Heart left ventricle (tissue), 13 donors: ENCODE measurements around the gene ATXN7L1.

ENCODE experiments used
- POLR2A ChIP-seq, 2 donors: fragments of 450-650 bp; IDR thresholded peaks; one replicate each; pipeline ENCODE4 v1.6.1; 2017; ENCODE audit warnings: antibody characterized with exemption in 2 of 2, mild to moderate bottlenecking in 2 of 2, moderate library complexity in 2 of 2
- TF ChIP-seq, protein P1 (sequence below), 12 donors: fragments of 200-600 bp; sonication (generic) in 4 of 12; IDR thresholded peaks; one replicate each; pipeline versions ENCODE4 v1.5.0 to v1.8.0; 2018 to 2022; ENCODE audit warnings: antibody characterized with exemption in 12 of 12, mild to moderate bottlenecking in 5 of 12
- donor health status: ischemic (EF 13 %, LVEDD 7.1; RV severe dilation, severe dysfunction).
- donor health status: DM: no; HTN: yes; CAD: no.
- donor health status: DM: no; HTN: no; CAD: no.
- donor health status: ischemic (EF 25% LVEDD 6.9; RV normal size, moderate dysfunction).
- donor health status: ischemic (EF 25% LVEDD 5.7; RV mildly dilated, moderate dysfunction).
- donor health status: ischemic (EF 35%, LVEDD 5.7; RV mildly dilated, moderate dysfunction).
- donor health status: nonischemic (EF 11% LVEDD 7.7; RV severe dilation, severe dysfunction).
- donor health status: DM: yes; HTN: yes; CAD: no.
- donor health status: PGD.
- donor health status: ischemic (EF 29% LVEDD 5.4; RV normal size, mild dysfunction).
- donor health status: nonischemic (EF 23%, LVEDD 6.1; RV moderate dilation, normal function).

DNA sequence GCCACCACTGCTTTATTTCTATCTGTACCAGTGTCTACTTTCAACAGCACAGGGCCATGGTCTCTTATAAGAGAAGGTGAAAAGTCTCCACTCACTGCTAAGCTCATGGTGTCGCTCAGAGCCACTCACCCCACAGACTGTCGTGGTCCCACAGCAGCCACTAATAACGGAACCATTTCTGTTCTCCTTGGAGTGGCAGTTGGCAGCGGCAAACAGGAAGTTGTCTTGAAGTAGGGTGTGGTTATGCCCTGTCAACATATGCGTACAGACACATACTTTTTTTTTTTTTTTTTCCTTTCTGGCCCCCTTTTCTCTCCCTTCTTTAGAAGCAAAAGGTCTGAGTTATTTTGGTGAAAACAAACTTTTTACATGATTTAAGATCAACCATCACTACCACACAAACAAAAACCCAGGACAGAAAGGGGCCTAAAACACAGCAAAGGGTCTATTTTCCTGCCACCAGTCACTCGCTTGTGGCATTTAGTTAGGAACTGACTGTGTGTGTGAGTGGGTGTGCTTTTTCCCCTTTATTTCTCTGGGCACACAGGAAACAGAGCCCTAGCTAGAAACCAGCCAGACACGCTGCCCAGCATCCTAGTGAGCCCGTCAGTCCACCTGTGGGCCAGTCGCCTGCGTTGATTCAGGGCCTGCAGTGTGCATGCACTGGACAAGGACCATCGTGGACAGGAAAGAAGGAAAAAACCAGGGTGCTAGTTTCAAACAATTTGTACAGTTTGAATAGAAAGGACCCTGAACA lies 198.4 kb downstream of the ATXN7L1 start:
- TF ChIP-seq POLR2A (IDR thresholded peaks at IDR 0.05) = no peak
- TF ChIP-seq, protein P1, sequence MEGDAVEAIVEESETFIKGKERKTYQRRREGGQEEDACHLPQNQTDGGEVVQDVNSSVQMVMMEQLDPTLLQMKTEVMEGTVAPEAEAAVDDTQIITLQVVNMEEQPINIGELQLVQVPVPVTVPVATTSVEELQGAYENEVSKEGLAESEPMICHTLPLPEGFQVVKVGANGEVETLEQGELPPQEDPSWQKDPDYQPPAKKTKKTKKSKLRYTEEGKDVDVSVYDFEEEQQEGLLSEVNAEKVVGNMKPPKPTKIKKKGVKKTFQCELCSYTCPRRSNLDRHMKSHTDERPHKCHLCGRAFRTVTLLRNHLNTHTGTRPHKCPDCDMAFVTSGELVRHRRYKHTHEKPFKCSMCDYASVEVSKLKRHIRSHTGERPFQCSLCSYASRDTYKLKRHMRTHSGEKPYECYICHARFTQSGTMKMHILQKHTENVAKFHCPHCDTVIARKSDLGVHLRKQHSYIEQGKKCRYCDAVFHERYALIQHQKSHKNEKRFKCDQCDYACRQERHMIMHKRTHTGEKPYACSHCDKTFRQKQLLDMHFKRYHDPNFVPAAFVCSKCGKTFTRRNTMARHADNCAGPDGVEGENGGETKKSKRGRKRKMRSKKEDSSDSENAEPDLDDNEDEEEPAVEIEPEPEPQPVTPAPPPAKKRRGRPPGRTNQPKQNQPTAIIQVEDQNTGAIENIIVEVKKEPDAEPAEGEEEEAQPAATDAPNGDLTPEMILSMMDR (IDR thresholded peaks at IDR 0.05) = no peak
